ENCODE results near the gene LGALS7B.
"Not testable (repeated sequence)": the region's sequence is repeated elsewhere in the genome, so short reads cannot be mapped to it uniquely, and the experiment has no call there.

Gene LGALS7B

DNA sequence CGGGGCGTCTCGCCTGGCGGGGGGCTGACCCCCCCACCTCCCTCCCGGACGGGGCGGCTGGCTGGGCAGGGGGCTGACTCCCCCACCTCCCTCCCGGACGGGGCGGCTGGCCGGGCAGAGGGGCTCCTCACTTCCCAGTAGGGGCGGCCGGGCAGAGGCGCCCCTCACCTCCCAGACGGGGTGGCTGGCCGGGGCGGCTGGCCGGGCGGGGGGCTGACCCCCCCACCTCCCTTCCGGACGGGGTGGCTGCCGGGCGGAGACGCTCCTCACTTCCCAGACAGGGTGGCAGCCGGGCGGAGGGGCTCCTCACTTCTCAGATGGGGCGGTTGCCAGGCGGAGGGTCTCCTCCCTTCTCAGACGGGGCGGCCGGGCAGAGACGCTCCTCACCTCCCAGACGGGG is 8.8 kb downstream of the LGALS7B start:
- DNase-seq (ENCODE audit: low spot score) = not testable (repeated sequence)

- no peak for DNase-seq (ENCODE audit: low spot score)
Observed at GRCh38 chr19:38799104-38799503, 10.1 kb downstream of the LGALS7B start.

- no peak for DNase-seq (ENCODE audit: low spot score)
Observed at GRCh38 chr19:38800577-38801347, 11.8 kb downstream of the LGALS7B start.

DNA sequence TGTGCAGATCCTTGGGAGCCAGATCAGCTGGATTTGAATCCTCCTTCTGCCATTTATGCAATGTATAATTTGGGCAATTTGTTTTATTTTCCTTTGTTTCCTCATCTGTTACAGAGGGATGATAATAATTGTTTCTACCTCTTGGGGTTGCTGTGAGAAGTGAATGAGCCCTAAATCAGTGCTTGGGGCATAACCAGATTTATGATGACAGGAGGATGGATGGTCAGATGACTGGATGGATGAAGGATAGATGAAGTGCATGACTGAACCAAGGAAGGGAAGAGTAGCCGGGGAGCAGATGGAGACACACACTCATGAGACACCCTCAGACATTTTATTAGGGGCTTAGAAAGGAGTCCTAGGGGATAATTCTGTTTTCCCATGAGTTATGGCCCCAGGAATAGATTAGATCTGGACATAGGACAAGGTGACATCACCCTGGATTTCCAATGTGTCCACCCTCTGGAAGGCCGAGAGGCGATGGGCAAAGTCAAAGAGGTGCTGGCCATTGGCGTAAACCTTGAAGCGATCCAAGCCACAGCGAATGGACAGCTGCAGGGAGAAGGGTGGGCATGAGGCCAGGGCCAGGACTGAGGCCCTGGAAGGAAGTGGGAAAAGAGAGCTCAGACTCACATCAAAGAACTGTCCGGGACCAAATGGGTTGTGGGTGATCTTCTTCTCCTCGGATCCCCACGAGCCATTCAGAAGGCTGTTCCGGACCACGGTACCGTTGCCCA is 12.5 kb downstream of the LGALS7B start:
- DNase-seq (ENCODE audit: low spot score) = no peak

- no peak for DNase-seq (ENCODE audit: low spot score)
Observed at GRCh38 chr19:38803543-38803942, 14.5 kb downstream of the LGALS7B start.

GRCh38 chr19:38805180-38805579 is 16.2 kb downstream of the LGALS7B start:
- DNase-seq (ENCODE audit: low spot score) = no peak

DNA sequence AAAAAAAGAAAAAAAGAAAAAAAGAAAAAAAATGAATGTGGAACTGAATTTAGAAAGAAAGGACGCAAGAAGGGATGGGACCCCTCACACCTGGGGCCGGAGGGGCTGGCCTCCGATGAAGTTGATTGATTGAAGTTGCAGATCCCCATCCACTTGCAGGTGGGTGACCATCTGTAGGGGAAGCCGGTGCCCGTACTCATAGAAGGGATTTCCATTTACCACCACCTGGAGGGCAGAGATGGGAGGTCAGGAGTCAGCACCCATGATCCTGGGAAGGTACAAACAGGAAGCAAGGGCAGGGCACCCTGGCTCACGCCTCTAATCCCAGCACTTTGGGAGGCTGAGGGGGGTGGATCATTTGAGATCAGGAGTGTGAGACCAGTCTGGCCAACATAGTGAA is 17.4 kb downstream of the LGALS7B start:
- DNase-seq (ENCODE audit: low spot score) = no peak

GRCh38 chr19:38807374-38808098 is 18.5 kb downstream of the LGALS7B start:
- not testable (repeated sequence) for DNase-seq (ENCODE audit: low spot score)

GRCh38 chr19:38808741-38809140 is 19.7 kb downstream of the LGALS7B start:
- no peak for DNase-seq (ENCODE audit: low spot score)

DNA sequence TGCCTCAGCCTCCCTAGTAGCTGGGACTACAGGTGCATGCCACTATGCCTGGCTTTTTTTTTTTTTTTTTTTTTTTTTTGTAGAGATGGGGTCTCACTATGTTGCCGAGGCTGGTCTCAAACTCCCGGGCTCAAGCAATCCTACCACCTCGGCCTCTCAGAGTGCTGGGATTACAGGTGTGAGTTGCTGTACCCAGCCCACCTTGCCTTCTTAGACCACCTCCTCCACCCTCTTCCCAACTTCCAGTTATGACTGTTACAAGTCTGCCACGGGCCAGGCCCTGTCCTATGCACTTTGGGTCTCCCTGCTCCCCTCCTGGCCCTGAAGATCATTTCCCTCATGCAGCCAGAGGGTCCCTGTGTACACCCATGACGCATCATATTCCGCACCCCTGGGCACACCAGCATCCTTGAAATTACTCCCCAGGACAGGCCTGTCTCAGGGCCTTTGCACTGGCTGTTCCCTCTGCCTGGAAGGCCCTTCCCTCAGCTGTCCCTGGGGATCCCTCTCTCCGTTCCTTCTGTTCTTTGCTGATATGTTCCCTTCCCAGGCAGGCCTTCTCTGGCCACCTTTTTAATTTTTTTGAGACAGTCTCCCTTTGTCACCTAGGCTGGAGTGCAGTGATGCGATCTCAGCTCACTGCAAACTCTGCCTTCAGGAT is 20.7 kb downstream of the LGALS7B start:
- DNase-seq (ENCODE audit: low spot score) = no peak

DNA sequence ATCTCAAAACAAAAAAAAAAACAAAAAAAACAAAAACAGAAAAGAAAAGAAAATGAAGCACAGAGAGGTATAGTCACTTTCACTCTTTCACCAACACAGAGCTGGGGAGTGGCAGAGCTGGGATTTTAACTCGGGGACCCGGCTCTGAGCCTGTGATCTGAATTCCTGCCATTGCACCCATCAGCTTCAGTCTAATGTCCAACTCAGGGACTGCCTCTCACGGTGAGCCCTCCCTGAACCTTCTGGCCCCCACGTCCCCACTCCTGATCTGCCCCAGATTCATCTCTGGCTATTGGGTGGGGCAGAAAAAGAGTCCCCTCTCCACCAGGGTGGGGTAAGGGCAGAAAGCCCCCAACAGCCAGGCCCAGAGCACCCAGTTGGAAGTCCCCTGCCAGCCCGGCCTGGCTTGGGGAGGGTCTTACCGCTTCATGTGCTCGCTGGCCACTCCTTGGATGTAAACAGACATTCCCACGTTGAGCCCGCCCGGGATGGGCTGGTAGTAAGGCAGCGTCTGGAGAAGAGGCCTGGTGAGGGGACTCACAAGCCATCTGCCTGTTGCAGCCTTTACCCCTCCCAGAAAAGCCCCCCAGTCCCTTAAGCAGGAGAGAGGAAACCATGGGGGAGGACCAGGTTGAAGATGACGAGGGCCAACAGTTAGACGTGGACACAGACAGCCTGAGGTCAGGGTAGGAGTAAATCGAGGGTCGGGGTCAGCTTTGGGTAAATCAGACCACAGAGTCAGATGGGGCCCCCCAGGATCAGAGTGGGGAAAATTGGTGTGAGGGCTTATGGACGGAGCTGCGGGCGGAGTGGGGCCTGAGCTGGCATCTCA is 23.2 kb downstream of the LGALS7B start:
- no peak for DNase-seq (ENCODE audit: low spot score)

DNA sequence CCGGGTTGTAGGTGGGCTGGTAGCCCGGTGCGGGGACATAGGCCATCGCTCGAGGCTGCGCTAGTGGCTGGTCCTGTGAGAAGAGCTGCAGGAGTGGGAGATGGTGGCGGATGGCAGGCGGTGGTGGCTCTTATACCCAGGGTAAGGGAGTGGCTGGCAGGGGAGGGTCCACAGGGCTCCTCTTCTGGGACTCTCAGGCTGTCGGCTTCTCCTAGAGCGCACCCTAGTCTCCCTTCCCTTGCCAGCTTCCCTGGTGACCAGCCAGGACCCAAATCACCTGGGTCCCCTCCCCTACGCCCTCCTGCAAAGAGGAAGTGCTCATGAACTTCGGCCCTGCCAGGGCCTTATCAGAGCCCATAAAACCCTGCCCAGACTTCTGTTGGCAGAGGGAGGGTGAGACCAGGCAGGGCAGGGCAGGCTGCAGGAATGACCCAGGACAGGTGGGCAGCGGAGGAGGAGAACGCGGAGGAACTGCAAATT is 23.9 kb downstream of the LGALS7B start, which contains the start of gene LGALS4:
Gene LGALS4, minus strand, starts transcription at position 105 of the 480 bp plus-strand sequence. Its CDS starts 59 bp downstream, at position 46.
- no peak for DNase-seq (ENCODE audit: low spot score)

- DNase-seq (ENCODE audit: low spot score) = no peak
Observed at GRCh38 chr19:38813323-38813722, 24.3 kb downstream of the LGALS7B start.

DNA sequence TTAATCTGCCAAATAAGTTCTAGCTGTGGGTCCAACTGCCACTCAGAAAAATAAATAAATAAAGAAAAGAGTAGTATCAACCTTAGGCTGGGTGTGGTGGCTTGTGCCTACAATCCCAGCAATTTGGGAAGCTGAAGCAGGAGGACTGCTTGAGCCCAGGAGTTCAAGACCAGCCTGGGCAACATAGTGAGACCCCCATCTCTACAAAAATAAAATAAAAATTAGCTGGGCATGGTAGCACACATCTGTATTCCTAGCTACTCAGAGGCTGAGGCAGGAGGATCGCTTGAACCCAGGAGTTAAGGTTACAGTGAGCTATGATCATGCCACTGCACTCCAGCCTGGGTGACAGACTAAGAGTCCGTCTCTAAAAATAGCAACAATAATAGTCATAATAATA is 24.9 kb downstream of the LGALS7B start:
- not testable (repeated sequence) for DNase-seq (ENCODE audit: low spot score)

DNA sequence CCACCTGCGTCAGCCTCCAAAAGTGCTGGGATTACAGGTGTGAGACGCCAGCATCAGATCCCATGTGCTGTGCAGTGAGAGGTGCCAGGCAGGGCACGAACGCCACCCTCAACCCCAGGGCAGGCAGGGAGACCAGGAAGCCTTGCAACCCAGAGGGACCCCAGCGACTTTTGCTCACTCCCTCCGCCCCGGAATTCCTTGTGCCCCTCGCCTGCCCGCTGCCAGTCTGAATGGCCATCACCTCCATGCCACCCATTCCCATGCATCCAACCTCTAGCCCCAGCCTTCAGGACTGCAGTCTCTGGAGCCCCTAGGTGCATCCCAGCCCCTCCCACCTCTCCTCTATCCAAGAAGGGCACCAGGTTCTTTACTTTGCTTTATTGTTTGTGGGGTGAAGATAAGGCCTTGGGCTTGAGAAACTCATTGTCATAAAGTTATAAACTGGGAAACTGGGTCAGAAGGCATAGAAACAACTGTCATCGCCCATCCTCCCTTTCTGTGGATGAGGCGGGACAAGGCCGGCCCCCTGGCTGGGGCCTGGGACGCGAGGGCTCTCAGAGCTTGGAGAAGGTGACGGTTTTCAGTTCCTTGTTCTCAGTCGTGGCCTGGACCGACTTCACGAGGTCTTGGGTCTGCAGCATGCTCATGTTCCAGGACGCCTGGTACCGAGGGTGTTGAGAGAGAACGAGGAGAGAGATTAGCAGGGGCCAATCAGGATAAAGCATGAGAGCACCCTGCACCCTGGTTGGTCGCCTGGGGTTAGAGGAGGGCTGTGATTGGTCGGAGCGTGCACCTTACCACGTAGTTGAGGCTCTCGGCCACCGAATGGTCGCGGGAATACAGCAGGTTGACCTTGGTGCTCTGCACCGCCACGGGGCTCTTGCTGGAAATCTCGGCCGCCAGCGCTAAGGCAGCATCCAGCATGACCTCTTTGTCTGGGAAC is 26.3 kb downstream of the LGALS7B start:
- no peak for DNase-seq (ENCODE audit: low spot score)

DNA sequence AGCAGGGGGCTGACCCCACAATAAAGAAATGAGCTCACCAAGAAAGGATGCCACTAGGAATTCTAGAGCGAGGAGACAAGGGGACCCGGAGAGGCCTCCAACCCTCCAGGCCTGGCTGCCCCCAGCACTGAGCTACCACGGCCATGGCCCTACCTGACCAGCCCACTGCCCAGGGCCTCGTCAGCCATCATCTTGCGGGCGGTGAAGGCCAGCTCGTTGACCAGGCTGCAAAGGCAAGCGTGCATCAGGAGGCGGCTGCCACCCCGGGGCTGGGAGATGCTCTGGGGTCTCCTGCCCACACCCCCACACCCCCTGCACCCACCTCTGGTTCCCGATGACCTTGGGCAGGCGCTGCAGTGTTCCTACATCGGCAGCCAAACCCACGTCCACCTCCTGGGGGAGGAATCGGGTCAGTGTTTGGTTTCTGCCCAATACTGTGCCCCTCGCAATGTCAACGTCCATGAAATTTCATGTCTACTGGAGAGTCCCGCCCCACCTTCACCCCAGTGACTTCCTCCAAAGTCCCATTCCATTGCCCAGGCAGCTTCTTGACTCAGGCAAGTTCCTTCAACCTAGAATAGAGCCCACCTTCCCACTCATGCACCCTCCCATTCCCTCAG is 27.2 kb downstream of the LGALS7B start:
- DNase-seq (ENCODE audit: low spot score) = no peak

DNA sequence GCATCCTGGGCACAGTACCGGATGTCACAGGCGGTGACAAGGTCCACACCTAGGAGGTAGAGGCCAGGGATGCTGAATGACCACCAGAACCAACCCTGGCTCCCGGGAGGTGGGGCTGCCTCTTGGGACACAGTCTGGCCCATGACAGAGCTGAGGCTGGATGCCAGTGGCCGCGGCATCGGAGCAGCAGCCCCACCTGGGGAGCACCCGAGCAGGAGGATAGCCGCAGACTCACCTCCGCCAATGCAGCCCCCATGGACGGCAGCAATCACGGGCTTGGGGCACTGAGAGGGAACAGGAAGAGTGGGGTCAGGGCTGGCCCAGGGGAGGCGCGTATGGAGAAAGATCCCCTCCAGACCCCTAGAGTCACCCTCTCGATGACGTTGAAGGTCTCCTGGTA is 28.1 kb downstream of the LGALS7B start:
- DNase-seq (ENCODE audit: low spot score) = no peak

- DNase-seq (ENCODE audit: low spot score) = no peak
Observed at GRCh38 chr19:38819231-38819920, 30.4 kb downstream of the LGALS7B start.

All from left forelimb (tissue), 1 donor.